GM18499 (cell line): ENCODE measurements around the gene PROX2.

Experiments used
- ATAC-seq: cut with Tn5 transposase; IDR thresholded peaks from one replicate; pipeline ENCODE4 v1.9.1; 2021; ENCODE audit warnings: moderate number of reproducible peaks; ENCODE audit not compliant: insufficient read depth, unreplicated experiment

PROX2 gene

GRCh38 chr14:74909911-74910310 lies 34.0 kb upstream of the PROX2 start:
- ATAC-seq, result no peak

- no peak for ATAC-seq
These were observed 33.6 kb upstream of the PROX2 start for GRCh38 chr14:74909501-74909900.

- ATAC-seq, result no peak
These were observed 33.0 kb upstream of the PROX2 start for GRCh38 chr14:74908861-74909341.

GRCh38 chr14:74907744-74908143 lies 31.8 kb upstream of the PROX2 start:
- ATAC-seq, result no peak

GRCh38 chr14:74906925-74907521 lies 31.1 kb upstream of the PROX2 start:
- ATAC-seq, result no peak

GRCh38 chr14:74905595-74906142 lies 29.7 kb upstream of the PROX2 start:
- ATAC-seq, result no peak

- no peak for ATAC-seq
These were observed 28.9 kb upstream of the PROX2 start for GRCh38 chr14:74904635-74905503.

- ATAC-seq, result no peak
These were observed 27.2 kb upstream of the PROX2 start for GRCh38 chr14:74902941-74903705.

- ATAC-seq, result no peak
These were observed 22.7 kb upstream of the PROX2 start for GRCh38 chr14:74898694-74899093.

GRCh38 chr14:74898083-74898482 lies 22.1 kb upstream of the PROX2 start:
- ATAC-seq, result no peak

- no peak for ATAC-seq
These were observed 21.7 kb upstream of the PROX2 start for GRCh38 chr14:74897642-74898041.

GRCh38 chr14:74896400-74896799 lies 20.5 kb upstream of the PROX2 start:
- ATAC-seq, result no peak

- ATAC-seq, result no peak
These were observed 17.7 kb upstream of the PROX2 start for GRCh38 chr14:74893614-74894091.

GRCh38 chr14:74892745-74893144 lies 16.8 kb upstream of the PROX2 start:
- no peak for ATAC-seq

GRCh38 chr14:74891870-74892269 lies 15.9 kb upstream of the PROX2 start:
- ATAC-seq, result no peak

- no peak for ATAC-seq
These were observed 14.3 kb upstream of the PROX2 start for GRCh38 chr14:74890262-74890661.

- ATAC-seq, result no peak
These were observed 12.5 kb upstream of the PROX2 start for GRCh38 chr14:74888164-74889158.

GRCh38 chr14:74886001-74886400 lies 10.1 kb upstream of the PROX2 start:
- no peak for ATAC-seq
